Breast epithelium (tissue), 3 donors: Measurements from ENCODE around the gene CFAP119.

ENCODE experiments used
- POLR2A ChIP-seq: fragments of 450-650 bp; IDR thresholded peaks from one replicate; pipeline ENCODE4 v1.6.1; 2016; ENCODE audit warnings: antibody characterized with exemption, mild to moderate bottlenecking, moderate library complexity
- TF ChIP-seq, protein P1 (sequence below), 3 donors: fragments of 450-650 bp; IDR thresholded peaks; one replicate each; pipeline ENCODE4 v1.5.1; 2016 to 2017; ENCODE audit warnings: antibody characterized with exemption in 3 of 3, mild to moderate bottlenecking in 3 of 3, moderate library complexity in 3 of 3

DNA sequence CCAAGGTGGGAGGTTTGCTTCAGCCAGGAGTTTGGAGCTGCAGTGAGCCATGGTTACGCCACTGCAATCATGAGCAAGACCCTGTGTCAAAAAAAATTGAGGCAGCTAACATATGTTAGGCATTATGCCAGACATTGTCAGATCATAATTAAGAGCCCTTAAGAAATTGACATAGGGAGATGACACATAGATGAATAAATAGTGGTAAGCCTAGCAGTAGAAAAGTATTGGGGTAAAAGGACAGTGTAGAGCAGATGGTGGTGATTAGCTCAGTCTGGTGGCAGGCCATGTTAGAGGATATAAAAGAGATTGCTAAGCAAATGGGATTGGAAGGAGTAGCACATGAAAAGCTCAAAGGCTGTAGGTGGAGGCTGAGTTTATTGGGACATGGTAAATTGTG is 40.3 kb downstream of the CFAP119 start:
- TF ChIP-seq, protein P1, sequence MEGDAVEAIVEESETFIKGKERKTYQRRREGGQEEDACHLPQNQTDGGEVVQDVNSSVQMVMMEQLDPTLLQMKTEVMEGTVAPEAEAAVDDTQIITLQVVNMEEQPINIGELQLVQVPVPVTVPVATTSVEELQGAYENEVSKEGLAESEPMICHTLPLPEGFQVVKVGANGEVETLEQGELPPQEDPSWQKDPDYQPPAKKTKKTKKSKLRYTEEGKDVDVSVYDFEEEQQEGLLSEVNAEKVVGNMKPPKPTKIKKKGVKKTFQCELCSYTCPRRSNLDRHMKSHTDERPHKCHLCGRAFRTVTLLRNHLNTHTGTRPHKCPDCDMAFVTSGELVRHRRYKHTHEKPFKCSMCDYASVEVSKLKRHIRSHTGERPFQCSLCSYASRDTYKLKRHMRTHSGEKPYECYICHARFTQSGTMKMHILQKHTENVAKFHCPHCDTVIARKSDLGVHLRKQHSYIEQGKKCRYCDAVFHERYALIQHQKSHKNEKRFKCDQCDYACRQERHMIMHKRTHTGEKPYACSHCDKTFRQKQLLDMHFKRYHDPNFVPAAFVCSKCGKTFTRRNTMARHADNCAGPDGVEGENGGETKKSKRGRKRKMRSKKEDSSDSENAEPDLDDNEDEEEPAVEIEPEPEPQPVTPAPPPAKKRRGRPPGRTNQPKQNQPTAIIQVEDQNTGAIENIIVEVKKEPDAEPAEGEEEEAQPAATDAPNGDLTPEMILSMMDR (IDR thresholded peaks at IDR 0.05) = no peak
- TF ChIP-seq POLR2A = no peak
